UCSD-AML1 (cell line): Measurements from ENCODE around the gene SEMA3B.
"Not testable (repeated sequence)": the region's sequence is repeated elsewhere in the genome, so short reads cannot be mapped to it uniquely, and the experiment has no call there.

ENCODE experiments used
- DNase-seq: peaks from one replicate; lab custom pipeline; 2025; ENCODE audit not compliant: unreplicated experiment; lab: John Stamatoyannopoulos, UW

Gene SEMA3B

GRCh38 chr3:50237754-50238548, 31.0 kb upstream of the SEMA3B start:
- peak; percentile 88 for DNase-seq

- no peak for DNase-seq
These were observed 30.4 kb upstream of the SEMA3B start for GRCh38 chr3:50238549-50239026.

GRCh38 chr3:50239649-50240048, 29.3 kb upstream of the SEMA3B start:
- DNase-seq, result no peak

- DNase-seq, result no peak
These were observed 27.8 kb upstream of the SEMA3B start for GRCh38 chr3:50241163-50241562.

- no peak for DNase-seq
These were observed 27.1 kb upstream of the SEMA3B start for GRCh38 chr3:50241713-50242380.

- no peak for DNase-seq
These were observed 26.6 kb upstream of the SEMA3B start for GRCh38 chr3:50242381-50242770.

GRCh38 chr3:50242851-50243542, 25.9 kb upstream of the SEMA3B start:
- peak; percentile 91 for DNase-seq

GRCh38 chr3:50243543-50243895, 25.4 kb upstream of the SEMA3B start:
- DNase-seq, result no peak

GRCh38 chr3:50244813-50245212, 24.1 kb upstream of the SEMA3B start:
- not testable (repeated sequence) for DNase-seq

- DNase-seq, result no peak
These were observed 23.6 kb upstream of the SEMA3B start for GRCh38 chr3:50245251-50245745.

- DNase-seq, result peak; percentile 90
These were observed 23.0 kb upstream of the SEMA3B start for GRCh38 chr3:50245831-50246516.

- DNase-seq, result peak; percentile 65
These were observed 22.4 kb upstream of the SEMA3B start for GRCh38 chr3:50246517-50246954.

- DNase-seq, result no peak
These were observed 20.6 kb upstream of the SEMA3B start for GRCh38 chr3:50248387-50248786.

- no peak for DNase-seq
These were observed 19.5 kb upstream of the SEMA3B start for GRCh38 chr3:50249457-50249856.

GRCh38 chr3:50250514-50250913, 18.4 kb upstream of the SEMA3B start:
- no peak for DNase-seq

GRCh38 chr3:50251220-50251619, 17.7 kb upstream of the SEMA3B start:
- DNase-seq, result no peak

- peak; percentile 49 for DNase-seq
These were observed 14.2 kb upstream of the SEMA3B start for GRCh38 chr3:50254577-50255250.

GRCh38 chr3:50255251-50255615, 13.7 kb upstream of the SEMA3B start:
- no peak for DNase-seq

- DNase-seq, result peak; percentile 56
These were observed 11.7 kb upstream of the SEMA3B start for GRCh38 chr3:50256978-50257890.
